WI38 (cell line): ENCODE data around the gene SEPTIN1.

ENCODE experiments used
- H3K4me3 ChIP-seq: 2 replicates; pipeline ENCODE4 v1.5.1; 2011; ENCODE audit warnings: low read depth, mild to moderate bottlenecking, control low read depth, low read length
- CTCF ChIP-seq: IDR thresholded peaks from 2 replicates; pipeline ENCODE4 v1.5.1; 2012; ENCODE audit warnings: low read depth, mild to moderate bottlenecking, control low read depth, low read length

SEPTIN1 gene

DNA sequence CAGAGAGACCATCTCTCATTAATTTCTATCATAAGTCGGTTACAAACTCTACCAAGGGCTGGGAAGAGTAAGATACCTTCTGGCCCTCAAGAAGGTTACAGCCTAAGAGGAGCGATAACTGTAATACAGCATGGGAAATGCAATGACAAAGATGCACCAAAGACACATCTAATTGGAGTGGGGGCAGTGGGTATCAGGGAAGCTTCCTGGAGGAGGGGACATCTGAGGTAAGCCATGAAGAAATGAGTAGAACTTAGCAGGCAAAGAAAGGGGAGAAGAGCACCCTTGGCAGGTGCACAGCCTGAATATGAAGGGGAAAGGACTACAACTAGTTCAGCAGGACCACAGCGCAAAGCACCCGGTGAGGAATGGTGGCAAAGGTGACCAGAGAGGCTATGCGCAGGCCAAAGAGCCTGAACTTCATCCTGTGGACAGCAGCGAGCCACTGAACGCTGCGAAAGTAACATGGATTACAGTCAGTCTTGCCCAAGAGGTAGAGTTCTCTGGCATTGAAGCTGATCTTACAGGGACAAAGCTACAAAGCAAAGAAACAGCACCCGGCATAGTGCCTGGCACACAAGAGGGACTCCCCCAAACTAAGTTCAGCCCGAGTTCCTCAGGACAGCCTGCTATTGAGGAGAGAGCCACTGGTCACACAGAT, 14.9 kb downstream of the SEPTIN1 start:
- no peak for TF ChIP-seq CTCF
- peak overlapping the region; percentile 88 for H3K4me3 ChIP-seq

- no peak for TF ChIP-seq CTCF
These were observed 15.8 kb downstream of the SEPTIN1 start for GRCh38 chr16:30366511-30366910.

GRCh38 chr16:30365200-30365599, 17.2 kb downstream of the SEPTIN1 start:
- H3K4me3 ChIP-seq, result no peak overlapping the region
- TF ChIP-seq CTCF, result no peak

More at GRCh38 chr16:30366511-30366910, 15.8 kb downstream of the SEPTIN1 start:
- H3K4me3 ChIP-seq, result no peak overlapping the region

- no peak overlapping the region for H3K4me3 ChIP-seq
- no peak for TF ChIP-seq CTCF
These were observed 21.2 kb downstream of the SEPTIN1 start for GRCh38 chr16:30361180-30361579.

GRCh38 chr16:30359871-30360170, 22.5 kb downstream of the SEPTIN1 start:
- no peak for TF ChIP-seq CTCF
- no peak overlapping the region for H3K4me3 ChIP-seq

- TF ChIP-seq CTCF, result no peak
- no peak overlapping the region for H3K4me3 ChIP-seq
These were observed 23.1 kb downstream of the SEPTIN1 start for GRCh38 chr16:30358990-30359870.

DNA sequence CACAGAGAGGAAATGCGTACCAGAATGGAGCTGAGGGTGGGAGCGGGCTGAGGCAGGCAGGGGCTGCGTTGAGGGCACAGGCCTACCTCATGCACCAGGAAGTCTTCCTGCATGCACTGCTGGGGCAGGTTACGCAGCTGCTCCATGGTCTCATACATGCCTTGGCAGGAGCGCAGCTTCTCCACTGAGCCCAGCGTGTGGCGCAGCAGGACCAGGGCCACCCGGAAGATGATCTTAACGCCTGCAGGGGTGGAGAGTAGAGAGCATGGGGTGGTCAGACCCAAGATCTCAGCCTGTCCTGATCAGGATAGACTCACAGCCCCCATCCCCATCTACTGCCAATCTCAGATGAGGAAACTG, 23.8 kb downstream of the SEPTIN1 start:
- no peak overlapping the region for H3K4me3 ChIP-seq
- no peak for TF ChIP-seq CTCF
